SU-DHL-6 (cell line): Measurements from ENCODE around the gene COQ2.

ENCODE experiments used
- H2AFZ ChIP-seq: fragments of 200-600 bp; sonication (generic); 2 replicates; pipeline ENCODE4 v1.6.1; 2014; ENCODE audit warnings: low read depth, mild to moderate bottlenecking, moderate library complexity, mixed read lengths, antibody characterized with exemption, low read length; ENCODE audit not compliant: severe bottlenecking
- H3F3A ChIP-seq: fragments of 200-600 bp; shearing (Covaris generic); 2 replicates; pipeline ENCODE4 v1.6.0; 2016; ENCODE audit warnings: antibody characterized with exemption, mild to moderate bottlenecking; ENCODE audit not compliant: insufficient read depth
- H3K27ac ChIP-seq: fragments of 200-600 bp; sonication (generic); 2 replicates; pipeline ENCODE4 v1.5.1; 2016; ENCODE audit warnings: low read depth, mild to moderate bottlenecking, low read length, moderate library complexity, mixed read lengths
- H3K27me3 ChIP-seq: fragments of 200-600 bp; sonication (generic), shearing (Covaris generic); 2 replicates; pipeline ENCODE4 v1.6.0; 2014; ENCODE audit warnings: mild to moderate bottlenecking, low read length
- H3K36me3 ChIP-seq: fragments of 200-600 bp; sonication (generic); 2 replicates; pipeline ENCODE4 v1.6.1; 2014; ENCODE audit warnings: mild to moderate bottlenecking, low read length, mixed read lengths
- H3K4me2 ChIP-seq: fragments of 300-600, 200-600 bp; shearing (Covaris generic), sonication (generic); 2 replicates; pipeline ENCODE4 v1.6.0; 2014; ENCODE audit warnings: low read length, low read depth, mild to moderate bottlenecking; ENCODE audit not compliant: poor library complexity, severe bottlenecking
- H3K4me3 ChIP-seq: fragments of 200-600 bp; sonication (generic); 2 replicates; pipeline ENCODE4 v1.5.1; 2014; ENCODE audit warnings: antibody characterized with exemption, low read length, mild to moderate bottlenecking, mixed read lengths; ENCODE audit not compliant: insufficient read depth, poor library complexity, severe bottlenecking
- H3K79me2 ChIP-seq: fragments of 200-600 bp; sonication (generic); 2 replicates; pipeline ENCODE4 v1.6.1; 2014; ENCODE audit warnings: mild to moderate bottlenecking, low read length, moderate library complexity; ENCODE audit not compliant: insufficient read depth
- H3K9ac ChIP-seq: fragments of 200-600 bp; sonication (generic); 2 replicates; pipeline ENCODE4 v1.7.0; 2014; ENCODE audit warnings: mild to moderate bottlenecking, low read length
- H3K9me2 ChIP-seq: fragments of 200-600 bp; sonication (generic); replicated peaks from 2 replicates; pipeline ENCODE4 v1.6.1; 2014; ENCODE audit warnings: low read length; ENCODE audit not compliant: insufficient read depth
- H3K9me3 ChIP-seq: fragments of 200-600 bp; sonication (generic); 2 replicates; pipeline ENCODE4 v1.6.1; 2014; ENCODE audit warnings: low read length, mixed read lengths; ENCODE audit not compliant: insufficient read depth
- H4K20me1 ChIP-seq: fragments of 200-600 bp; sonication (generic); 2 replicates; pipeline ENCODE4 v1.6.1; 2014; ENCODE audit warnings: low read depth, mild to moderate bottlenecking, antibody characterized with exemption, low read length, moderate library complexity, mixed read lengths
- CTCF ChIP-seq: fragments of 200-600 bp; sonication (generic); IDR thresholded peaks from one replicate; pipeline ENCODE4 v1.5.1; 2017; ENCODE audit warnings: antibody characterized with exemption, mild to moderate bottlenecking, low read length, moderate library complexity; ENCODE audit not compliant: insufficient read depth, poor library complexity, severe bottlenecking
- EZH2phosphoT487 ChIP-seq: fragments of 200-600 bp; sonication (generic), shearing (Covaris generic); conservative IDR thresholded peaks from 2 replicates; pipeline ENCODE4 v1.6.1; 2018; ENCODE audit warnings: mild to moderate bottlenecking, antibody characterized with exemption, low read length, moderate library complexity, mixed read lengths

The COQ2 gene

GRCh38 chr4:83241132-83241531 is 43.5 kb downstream of the COQ2 start:
- TF ChIP-seq CTCF (no peak), EZH2phosphoT487 (no peak)
- H3F3A ChIP-seq = no peaks in the 10 kb centered on the region
- H3K36me3 ChIP-seq = no peaks in the 10 kb centered on the region
- H3K9me3 ChIP-seq = no peaks in the 10 kb centered on the region
- H3K9ac ChIP-seq = no peak overlapping the region
- H4K20me1 ChIP-seq = no peaks in the 10 kb centered on the region
- no peak overlapping the region for H2AFZ ChIP-seq
- H3K27me3 ChIP-seq = no peaks in the 10 kb centered on the region
- no peak overlapping the region for H3K4me3 ChIP-seq
- no peaks in the 10 kb centered on the region for H3K79me2 ChIP-seq
- H3K9me2 ChIP-seq = no peaks in the 10 kb centered on the region
- no peak overlapping the region for H3K4me2 ChIP-seq
- no peak overlapping the region for H3K27ac ChIP-seq

- Histone ChIP-seq H2AFZ (no peak overlapping the region), H3K4me2 (no peak overlapping the region), H3K27me3 (no peaks in the 10 kb centered on the region), H3K9ac (no peak overlapping the region), H3K79me2 (no peaks in the 10 kb centered on the region), H3K4me3 (no peak overlapping the region), H4K20me1 (no peaks in the 10 kb centered on the region), H3K36me3 (no peaks in the 10 kb centered on the region), H3K27ac (no peak overlapping the region), H3K9me3 (no peaks in the 10 kb centered on the region), H3K9me2 (no peaks in the 10 kb centered on the region), H3F3A (no peaks in the 10 kb centered on the region)
- no peak for TF ChIP-seq EZH2phosphoT487
- no peak for TF ChIP-seq CTCF
These were observed 44.2 kb downstream of the COQ2 start for GRCh38 chr4:83240379-83240875.

GRCh38 chr4:83238393-83239248 is 46.0 kb downstream of the COQ2 start:
- Histone ChIP-seq H3K27me3 (no peaks in the 10 kb centered on the region), H2AFZ (no peak overlapping the region), H3K9me3 (no peaks in the 10 kb centered on the region), H3K36me3 (no peaks in the 10 kb centered on the region), H3K4me3 (no peak overlapping the region), H3F3A (no peaks in the 10 kb centered on the region), H4K20me1 (no peaks in the 10 kb centered on the region), H3K4me2 (no peak overlapping the region), H3K9me2 (no peaks in the 10 kb centered on the region), H3K79me2 (no peaks in the 10 kb centered on the region), H3K27ac (no peak overlapping the region), H3K9ac (no peak overlapping the region)
- TF ChIP-seq CTCF (no peak), EZH2phosphoT487 (no peak)
